G401 (cell line): Measurements from ENCODE around the gene KATNAL1. TPM values are rescaled to one million over a fixed set of nuclear protein-coding genes. Genes with fewer than 3 reads are reported as not detected.

ENCODE experiments used
- DNase-seq: peaks from one replicate; pipeline ENCODE4 v3.0.0-alpha.2; 2015; ENCODE audit warnings: low spot score
- in situ Hi-C: cut with HindIII; loops from 2 replicates; pipeline ENCODE4 v1.10.0; 2016; ENCODE audit warnings: low sequenced_read_pairs, mixed read lengths
- total RNA-seq: library from RNA; depleted of rRNA; stranded (reverse); fragments of >200 nt; shearing (Covaris generic); gene quantifications from 2 replicates; pipeline ENCODE4 v1.2.3, GENCODE V29; 2014

KATNAL1 gene
- total RNA-seq, 1 experiment from 2014 or later, result 8.5 TPM

DNA sequence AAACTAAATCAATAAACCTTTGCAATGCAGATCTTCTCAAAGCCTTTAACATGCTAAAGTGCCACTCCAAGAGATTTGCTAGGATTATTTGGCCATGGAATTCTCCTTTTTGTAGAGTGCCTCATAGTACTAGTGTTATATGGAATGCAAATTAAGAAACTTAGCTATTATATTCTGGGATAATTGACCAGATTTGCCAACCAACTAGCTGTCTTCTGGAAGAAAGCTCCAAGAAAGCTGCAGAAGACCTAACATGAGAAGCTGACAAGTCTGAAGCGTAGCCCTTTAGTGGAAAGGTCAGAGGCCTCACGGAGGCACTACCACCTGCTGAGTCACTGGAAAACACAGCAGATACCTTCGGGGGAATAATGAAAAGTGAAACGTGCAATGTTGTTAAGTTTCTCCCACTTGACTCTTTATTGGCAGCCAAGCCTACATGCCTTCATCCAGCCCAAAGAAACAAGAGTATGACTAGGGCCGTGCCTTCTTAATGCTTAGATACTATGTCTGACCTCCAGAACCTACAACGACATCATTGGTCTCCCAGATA, 29.8 kb upstream of the KATNAL1 start:
- in situ Hi-C loops, result loop anchor here (25.0 kb wide), 1 partner anchor 200 kb away; no protein-coding TSS in a partner anchor
- DNase-seq, result no peak

DNA sequence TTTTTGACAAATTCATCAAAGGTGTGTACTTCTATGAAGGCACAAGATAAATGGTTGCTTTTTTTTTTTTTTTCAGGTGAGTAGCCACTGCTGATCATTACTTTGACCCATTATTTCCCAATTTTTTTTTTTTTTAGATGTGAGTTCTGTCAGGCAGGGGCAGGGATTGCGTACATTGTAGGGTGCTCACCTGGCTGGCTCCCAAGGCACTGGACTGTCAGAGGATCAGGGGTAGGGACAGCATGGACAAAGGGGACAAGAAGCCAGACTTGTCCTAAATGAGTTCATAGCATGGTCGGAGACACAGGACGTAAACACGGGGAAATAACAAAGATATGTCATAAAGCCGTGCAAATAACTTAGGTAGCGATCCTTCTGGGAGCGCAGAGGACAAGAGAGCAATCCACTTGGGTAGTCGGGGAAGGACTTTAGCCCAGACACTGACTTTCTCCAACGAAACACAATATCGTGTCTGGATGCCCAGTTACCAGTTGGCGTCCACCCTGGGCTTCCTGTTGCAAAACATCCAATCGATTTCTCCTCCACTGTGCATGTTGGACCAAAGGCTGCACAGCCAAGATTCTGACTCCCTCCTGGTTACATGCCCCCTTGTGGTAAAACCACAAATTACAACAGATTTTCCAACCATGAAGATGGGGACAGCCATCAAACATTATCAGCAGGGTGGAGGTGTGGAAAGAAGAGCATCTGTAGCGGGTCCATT, 27.5 kb upstream of the KATNAL1 start:
- in situ Hi-C loops, result loop anchor here (25.0 kb wide), 1 partner anchor 198 kb away; no protein-coding TSS in a partner anchor
- DNase-seq, result peak; percentile 27

DNA sequence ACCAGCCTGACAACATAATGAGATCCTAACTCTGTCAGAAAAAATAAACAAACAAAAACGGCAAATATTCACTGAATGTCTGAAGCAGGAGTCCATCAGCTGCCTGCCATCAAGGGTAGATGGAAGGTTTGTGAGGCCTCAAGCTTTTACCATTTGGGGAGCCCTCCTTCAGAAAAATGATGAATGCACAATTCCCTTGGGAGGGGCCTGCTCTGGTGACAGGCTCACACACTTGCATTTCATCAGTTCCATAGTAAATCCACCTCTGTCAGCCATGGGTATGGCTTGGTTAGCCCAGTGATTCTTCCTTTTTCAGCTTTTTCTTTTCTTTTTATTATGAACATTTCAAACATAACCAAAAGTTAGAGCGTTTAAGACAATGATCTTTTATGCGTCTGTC, 26.3 kb upstream of the KATNAL1 start:
- no peak for DNase-seq
- in situ Hi-C loops, result loop anchor here (25.0 kb wide), 1 partner anchor 196 kb away; no protein-coding TSS in a partner anchor

DNA sequence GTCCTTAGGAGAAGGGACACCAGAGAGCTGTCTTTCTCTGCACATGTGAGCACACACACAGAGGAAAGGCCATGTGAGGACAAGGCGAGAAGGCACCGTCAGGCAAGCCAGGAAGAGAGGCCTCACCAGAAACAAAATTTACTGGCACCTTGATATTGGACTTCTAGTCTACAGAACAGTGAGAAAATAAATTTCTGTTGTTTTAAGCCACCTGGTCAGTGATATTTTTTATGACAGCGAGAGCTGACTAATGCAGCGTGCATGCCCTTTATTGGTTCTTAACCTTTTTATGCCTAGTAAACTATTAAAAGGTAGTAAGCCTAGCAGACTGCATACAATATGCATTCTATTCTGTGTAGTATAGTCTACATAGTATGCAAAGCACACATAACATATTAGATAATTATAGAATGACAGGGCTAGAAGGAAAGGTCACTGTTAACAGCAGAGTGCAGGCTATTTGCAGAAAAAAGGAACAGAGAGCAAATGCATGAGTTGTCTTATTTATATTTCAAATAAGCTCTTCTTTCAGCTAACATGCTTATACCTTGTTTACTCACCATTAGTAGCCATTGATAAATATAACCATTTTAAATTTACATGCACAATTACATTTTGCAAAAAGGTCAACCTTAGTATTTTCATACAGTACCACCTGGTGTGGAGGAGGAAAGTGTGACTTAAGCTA, 25.2 kb upstream of the KATNAL1 start:
- no peak for DNase-seq
- in situ Hi-C loops, result loop anchor here (25.0 kb wide), 1 partner anchor 195 kb away; no protein-coding TSS in a partner anchor

DNA sequence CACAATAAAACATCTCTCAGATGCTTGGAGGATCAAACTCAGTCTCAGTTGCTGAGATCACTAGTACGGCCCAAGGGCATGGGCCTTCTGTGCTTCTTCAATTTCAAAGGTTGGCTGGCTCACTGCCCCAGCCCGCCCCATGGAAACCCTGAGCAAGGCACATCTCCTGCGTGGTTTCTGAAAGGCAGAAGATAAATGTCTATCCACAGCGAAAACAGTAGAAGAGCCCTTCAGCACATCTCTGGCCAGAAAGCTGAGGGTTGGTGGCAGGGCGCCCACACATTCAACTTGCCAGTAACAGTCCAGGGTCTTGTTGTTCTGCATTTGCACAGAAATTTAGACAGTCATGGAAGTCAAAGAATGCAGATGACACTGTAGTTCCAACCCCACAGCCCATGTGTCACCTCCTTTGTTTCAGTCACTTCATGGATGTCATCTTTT, 24.0 kb upstream of the KATNAL1 start:
- in situ Hi-C loops, result loop anchor here (25.0 kb wide), 1 partner anchor 194 kb away; no protein-coding TSS in a partner anchor
- no peak for DNase-seq

DNA sequence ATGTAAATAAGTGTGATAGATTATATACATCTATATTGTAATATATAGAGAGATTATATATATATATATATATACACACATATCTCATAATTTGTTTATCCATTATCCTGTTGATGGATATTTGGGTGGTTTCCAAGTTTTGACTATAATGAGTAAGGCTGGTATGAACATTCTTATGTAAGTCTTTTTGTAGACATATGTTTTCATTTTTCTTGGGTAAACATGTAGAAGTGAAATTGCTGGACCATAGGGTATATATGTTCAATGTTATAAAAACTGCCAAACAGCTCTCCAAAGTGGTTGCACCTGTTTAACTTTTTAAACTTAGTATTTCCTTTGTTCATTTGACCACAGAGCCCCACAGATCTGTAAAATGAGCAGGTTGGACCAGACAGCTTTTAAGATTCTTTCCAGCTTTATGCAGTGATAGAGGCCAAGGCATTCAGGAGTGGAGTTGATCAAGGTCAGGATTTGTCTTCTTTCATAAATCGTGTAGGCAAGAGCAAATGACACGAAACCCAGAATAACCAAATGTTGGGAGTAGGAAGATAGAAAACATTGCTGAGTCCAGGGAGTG, 21.7 kb upstream of the KATNAL1 start:
- in situ Hi-C loops, result loop anchor here (25.0 kb wide), 1 partner anchor 192 kb away; no protein-coding TSS in a partner anchor
- no peak for DNase-seq

DNA sequence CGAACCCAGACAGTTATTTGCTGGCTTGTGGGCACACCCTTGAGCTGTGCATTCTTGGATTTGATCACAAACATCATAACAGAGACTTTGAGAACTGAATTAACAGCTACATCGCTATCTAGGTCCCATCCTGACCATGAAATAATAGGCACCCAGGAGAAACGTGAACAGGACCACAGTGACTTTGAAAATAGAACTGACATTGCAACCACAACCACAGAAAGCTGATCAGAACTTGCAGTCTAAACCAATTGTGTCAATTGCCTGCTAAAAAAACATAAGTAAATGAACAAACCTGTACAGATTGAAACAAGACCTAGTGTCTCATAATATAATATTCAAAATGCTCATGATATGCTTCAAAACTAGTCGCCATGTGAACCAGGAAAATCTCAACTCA, 18.3 kb upstream of the KATNAL1 start:
- in situ Hi-C loops, result loop anchor here (25.0 kb wide), 1 partner anchor 188 kb away; no protein-coding TSS in a partner anchor
- no peak for DNase-seq

DNA sequence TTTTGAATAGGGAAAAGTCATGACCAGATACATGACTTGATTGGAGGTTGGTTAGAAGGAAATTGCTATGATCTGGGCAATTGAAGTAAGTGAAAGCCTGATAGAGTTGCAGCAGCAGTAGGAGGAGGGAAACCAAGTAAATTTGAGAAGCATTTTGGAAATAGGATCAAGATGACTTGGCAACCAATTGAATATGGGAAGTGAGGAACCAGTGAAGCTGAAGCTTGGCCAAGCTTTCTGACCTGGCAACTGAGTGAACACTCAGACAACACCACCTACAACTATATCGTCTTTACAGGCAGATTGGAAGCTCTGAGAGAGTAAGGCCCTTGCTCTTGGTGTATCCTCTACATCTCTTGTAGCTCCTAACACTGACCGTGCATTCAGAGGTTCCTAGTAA, 16.2 kb upstream of the KATNAL1 start:
- in situ Hi-C loops, result no loop called here
- DNase-seq, result no peak

DNA sequence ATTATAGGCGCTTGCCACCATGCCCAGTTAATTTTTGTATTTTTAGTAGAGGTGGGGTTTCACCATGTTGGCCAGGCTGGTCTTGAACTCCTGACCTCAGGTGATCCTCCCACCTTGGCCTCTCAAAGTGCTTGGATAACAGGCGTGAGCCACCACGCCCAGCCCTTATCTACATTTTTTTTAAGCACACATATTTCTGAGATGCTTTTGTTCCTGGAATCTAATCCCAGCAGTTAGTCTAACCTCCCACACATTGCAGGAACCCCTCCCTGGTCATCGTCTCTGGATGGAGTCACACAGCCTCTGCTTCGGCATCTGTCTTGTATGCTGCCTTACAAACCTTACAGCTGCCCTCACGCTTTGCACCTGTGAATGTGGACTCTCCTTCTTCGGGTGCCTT, 15.1 kb upstream of the KATNAL1 start:
- in situ Hi-C loops, result no loop called here
- DNase-seq, result no peak

DNA sequence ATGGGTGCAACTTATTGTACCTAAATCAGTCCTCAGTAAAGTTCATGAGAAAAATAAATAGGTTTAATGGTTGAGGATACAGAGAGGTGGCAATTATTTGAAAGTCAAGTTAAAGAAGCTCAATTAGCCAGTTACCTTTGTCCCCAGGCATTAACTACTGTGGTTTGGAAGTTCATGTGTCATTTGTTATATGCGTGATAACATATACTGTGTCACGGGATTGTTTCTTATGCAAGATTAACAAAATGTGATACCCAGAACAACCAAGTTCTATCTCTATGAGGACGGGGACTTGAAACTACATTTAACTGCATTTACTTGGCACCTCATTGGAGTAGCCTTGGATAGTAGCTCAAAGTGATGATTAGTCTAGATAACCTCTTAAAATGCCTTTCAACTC, 13.9 kb upstream of the KATNAL1 start:
- in situ Hi-C loops, result no loop called here

DNA sequence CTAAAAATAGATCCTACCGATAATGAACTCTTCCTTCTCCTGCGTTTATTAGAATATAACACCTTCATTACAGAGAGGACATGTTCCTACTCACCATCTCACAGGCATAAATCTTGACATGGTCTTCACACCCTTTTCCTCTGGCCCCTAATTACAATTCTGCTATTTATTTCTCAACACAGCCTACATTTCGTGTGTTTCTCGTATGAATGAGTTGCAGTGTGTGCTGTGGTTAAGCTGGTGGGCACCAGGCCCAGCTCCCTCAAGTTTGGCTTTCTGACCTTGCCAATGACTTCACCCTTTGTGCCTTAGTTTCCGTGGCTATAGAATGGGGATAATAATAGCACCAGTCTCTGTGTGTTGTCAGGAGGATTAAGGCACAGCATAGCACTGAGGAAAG, 12.3 kb upstream of the KATNAL1 start:
- no peak for DNase-seq

More for the DNA sequence above, 13.9 kb upstream of the KATNAL1 start:
- DNase-seq, result no peak

DNA sequence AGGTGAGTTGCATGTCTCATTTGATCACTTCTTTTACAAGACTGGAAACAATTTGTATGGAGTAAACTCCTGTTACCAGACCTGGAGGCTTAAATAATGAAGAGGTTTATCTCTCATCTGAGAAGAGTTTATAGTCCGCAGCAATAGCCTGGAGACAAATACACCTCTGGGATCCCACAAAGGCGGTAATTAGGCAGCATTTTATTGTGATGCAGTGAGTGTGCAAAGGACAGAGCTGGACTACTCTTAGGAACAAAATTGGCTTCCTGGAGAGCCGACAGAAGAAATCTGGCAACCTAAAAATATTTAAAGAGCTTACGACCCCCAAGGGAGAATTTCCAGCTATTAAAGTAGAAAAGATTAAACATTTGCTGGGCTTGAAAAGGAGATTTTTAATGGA, 11.8 kb upstream of the KATNAL1 start:
- no peak for DNase-seq
- in situ Hi-C loops, result no loop called here

More for the DNA sequence above, 12.3 kb upstream of the KATNAL1 start:
- in situ Hi-C loops, result no loop called here

DNA sequence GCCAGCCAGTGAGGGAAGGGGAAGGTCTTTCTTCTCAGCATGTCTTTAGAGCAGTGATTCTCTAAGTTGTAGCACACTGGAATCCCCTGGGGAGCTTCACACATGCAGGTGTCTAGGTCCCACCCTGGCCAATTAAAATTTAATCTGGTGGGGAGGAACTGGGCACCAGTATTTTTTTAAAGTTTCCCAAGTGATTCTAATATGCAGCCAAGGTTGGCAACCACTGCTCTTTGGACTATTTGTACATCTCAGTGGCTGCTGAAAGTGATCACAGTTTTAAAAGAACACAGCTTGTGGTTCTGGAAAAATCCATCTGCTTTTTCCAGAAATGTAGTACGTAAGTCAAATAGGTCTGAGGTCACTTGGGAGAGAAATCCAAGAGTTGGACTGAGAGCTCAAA, 10.7 kb upstream of the KATNAL1 start:
- in situ Hi-C loops, result no loop called here
- DNase-seq, result no peak

DNA sequence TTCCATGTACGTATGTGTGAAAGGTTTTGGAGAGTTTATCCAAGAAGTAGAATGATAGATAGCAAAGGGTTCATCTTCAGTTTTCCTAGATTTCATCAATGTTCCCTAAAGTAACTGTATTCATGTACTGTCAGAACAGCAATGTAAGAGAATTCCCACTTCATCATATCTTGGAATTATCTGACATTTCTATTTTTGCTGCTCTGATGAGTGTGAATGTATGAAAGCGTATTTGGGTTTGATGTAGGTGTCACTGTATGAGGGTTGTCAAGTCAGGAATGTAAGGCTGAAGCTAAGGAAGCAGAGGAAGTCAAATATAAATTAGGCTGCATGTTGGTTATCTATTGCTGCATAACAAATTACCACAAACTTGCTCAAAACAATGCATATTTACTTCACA, 7.2 kb upstream of the KATNAL1 start:
- no peak for DNase-seq

DNA sequence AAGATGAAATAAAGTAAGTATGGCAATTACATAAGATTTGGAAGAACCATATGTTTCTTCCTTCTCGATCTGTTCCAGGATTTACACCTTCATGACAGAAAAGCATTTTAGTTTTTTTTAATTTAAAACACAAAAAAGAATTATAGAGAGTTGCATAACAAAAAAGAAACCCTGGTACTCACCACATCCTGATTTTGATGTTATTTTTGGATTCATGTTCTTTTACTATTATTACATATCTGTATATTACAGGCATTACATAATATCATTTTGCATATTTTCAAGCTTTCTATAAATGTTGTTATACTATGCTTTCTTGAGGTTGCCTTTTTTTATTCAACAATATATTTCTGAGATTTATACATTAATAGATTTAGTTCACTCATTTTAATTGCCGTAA, 6.7 kb upstream of the KATNAL1 start:
- in situ Hi-C loops, result no loop called here
- DNase-seq, result no peak

More for the DNA sequence above, 7.2 kb upstream of the KATNAL1 start:
- in situ Hi-C loops, result no loop called here

DNA sequence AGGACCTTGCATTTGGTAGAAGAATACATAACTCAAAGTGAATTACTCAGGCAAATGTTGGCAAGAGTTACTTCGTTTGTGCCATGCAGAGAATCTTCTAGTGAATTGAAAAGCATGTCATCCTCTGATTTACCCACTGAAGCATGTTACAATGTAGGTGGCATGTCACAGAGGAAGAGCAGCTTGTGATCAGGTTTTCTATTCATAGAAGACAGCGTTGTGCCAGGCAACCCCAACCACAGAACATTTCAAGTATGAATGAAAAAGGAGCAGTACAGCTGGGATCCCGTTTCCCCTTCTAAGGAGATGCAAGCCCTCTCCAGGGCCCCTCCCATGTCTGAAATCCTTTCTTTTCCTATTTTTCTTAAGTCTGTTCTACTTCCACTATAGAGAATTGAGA, 6.0 kb upstream of the KATNAL1 start:
- in situ Hi-C loops, result no loop called here
- DNase-seq, result peak; percentile 36

DNA sequence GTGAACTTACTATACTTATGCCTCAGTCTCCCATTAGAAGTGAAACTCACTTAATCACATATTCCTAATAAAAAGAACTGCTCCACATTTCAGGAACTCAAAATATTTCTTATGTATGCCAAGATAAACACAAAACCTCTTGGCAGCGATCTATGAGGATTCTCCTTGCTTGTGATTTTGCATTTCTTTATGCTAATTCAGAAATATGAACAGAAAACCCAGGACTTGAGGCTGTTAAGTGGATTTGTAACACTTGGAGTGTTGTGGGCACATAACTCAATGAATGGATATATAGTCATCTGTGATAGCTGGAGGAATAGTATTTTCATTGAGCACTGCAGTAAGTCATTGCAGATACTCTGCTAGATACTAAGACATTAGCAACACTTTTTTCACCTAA, 5.6 kb upstream of the KATNAL1 start:
- DNase-seq, result no peak
- in situ Hi-C loops, result no loop called here

DNA sequence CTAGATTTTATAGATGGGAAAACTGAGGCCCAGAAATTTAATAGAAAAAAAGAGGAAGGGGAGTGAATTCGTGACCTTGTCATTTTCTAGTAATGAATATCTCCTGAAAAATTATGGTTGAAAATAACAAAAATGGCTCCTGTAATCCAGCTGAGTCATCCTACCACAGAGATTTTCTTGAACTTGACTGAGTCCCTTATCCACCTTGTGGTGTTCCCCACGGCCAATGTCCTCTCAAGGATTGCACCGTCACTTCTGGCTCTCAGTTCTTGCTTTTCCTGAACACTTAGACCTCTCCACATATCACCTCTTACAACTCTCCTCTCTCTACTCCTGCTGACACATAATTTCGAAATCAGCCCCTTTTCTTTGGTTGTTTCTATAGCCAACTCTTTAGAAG, 1.2 kb upstream of the KATNAL1 start:
- in situ Hi-C loops, result no loop called here

DNA sequence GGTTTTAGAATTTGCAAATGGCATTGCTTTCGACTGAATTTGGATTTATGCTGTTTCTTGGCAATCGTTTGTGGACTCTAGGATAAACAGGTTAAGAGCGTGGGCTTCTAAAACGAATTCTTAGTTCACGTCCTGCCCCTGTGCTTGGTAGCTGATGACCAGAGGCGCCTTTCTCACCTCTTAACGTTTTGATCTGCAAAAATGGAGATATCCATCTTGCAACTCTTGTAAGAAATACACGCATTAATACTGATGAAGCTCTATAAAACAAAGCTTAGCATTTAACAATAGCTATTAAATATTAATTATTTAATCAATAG, 580 bp upstream of the KATNAL1 start:
- in situ Hi-C loops, result no loop called here
- DNase-seq, result peak; percentile 53

More for the DNA sequence above, 1.2 kb upstream of the KATNAL1 start:
- no peak for DNase-seq

DNA sequence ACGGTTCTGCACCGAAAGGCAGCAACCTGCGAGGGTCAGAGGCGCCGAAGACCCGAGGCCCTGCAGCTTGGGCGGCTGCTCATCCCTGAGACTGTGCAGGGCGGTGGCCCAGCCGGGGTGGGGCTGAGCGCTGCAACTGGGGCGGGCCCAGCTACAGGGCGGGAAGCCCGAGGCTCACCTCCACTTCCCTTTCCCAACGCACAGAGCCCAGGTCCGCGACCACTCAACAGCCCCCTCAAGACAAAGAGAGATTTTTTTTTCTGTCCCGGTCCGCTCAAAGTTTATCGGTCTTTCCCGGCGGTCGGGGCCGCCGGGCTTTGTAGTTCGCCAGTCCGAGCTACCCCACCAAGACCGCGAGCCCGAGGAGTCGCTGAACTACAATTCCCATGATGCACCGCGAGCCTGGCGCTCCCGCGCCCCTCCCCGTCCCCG, 573 bp downstream of the KATNAL1 start:
- peak; percentile 95 for DNase-seq
- in situ Hi-C loops, result no loop called here
